ENCODE data around the gene PHF23. TPM values are rescaled to one million over a fixed set of nuclear protein-coding genes. Genes with fewer than 3 reads are reported as not detected.

The PHF23 gene
- total and polyA plus RNA-seq, 9 of the 15 experiments (the other 6 are each of a cell fraction or from before 2014, with no cell fraction given), result 7.4 to 87.5 (median 33.7) TPM

DNA sequence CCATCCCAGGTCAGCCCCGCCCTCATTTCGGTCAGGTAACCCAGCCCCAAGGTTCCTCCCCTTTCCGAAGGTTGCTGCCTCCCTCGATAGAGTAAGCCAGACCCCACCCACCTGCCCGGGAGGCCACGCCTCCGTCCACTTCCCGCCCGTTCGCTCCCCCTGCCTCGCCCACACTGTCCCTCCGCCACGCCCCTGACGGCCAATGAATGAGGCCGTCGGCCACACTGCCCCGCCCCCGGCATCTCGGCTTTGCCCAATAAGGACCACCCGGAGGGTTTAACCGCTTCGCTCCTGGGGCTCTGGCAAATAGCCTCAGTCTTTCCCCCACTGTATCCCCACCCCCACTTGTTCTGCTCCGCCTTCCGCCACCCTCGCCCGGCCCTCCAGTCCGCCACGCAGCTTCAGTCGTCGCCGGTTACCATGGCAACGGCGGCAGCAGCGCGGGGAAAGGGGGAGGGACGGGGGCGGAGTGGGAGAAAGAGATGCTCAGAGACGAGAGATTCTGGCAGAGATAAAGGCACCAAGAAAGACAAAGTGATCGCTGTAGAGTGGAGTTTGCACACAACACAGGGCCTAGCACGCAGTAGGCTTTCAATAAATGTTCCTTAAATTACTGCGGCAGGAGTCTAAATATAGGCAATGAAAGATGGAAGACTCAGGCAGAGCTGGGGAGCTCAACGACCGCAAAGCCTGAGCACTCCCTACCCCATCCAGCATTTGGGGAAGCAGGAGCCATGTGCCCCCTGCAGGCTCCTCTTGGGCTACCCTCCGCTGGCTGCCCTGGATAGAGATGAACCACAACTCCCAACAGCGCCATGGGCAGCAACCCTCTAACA, 24.7 kb downstream of the PHF23 start (continued):
- TF ChIP-seq, protein P1, sequence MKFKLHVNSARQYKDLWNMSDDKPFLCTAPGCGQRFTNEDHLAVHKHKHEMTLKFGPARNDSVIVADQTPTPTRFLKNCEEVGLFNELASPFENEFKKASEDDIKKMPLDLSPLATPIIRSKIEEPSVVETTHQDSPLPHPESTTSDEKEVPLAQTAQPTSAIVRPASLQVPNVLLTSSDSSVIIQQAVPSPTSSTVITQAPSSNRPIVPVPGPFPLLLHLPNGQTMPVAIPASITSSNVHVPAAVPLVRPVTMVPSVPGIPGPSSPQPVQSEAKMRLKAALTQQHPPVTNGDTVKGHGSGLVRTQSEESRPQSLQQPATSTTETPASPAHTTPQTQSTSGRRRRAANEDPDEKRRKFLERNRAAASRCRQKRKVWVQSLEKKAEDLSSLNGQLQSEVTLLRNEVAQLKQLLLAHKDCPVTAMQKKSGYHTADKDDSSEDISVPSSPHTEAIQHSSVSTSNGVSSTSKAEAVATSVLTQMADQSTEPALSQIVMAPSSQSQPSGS (CRISPR knock-in tag; IDR thresholded peaks at IDR 0.05), result no peak
- TF ChIP-seq TEAD4 (IDR thresholded peaks at IDR 0.05; ENCODE audit: low read length) (no peak), TEAD4 (CRISPR knock-in tag; IDR thresholded peaks at IDR 0.05; ENCODE audit: borderline replicate concordance) (no peak), PTBP1 (IDR thresholded peaks at IDR 0.05; ENCODE audit: low read depth, low read length) (no peak), E2F3 (CRISPR knock-in tag; IDR thresholded peaks at IDR 0.05) (peak; percentile 59; the same call in 1 of the 2 replicates)
- TF ChIP-seq, protein P2, sequence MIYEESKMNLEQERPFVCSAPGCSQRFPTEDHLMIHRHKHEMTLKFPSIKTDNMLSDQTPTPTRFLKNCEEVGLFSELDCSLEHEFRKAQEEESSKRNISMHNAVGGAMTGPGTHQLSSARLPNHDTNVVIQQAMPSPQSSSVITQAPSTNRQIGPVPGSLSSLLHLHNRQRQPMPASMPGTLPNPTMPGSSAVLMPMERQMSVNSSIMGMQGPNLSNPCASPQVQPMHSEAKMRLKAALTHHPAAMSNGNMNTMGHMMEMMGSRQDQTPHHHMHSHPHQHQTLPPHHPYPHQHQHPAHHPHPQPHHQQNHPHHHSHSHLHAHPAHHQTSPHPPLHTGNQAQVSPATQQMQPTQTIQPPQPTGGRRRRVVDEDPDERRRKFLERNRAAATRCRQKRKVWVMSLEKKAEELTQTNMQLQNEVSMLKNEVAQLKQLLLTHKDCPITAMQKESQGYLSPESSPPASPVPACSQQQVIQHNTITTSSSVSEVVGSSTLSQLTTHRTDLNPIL (CRISPR knock-in tag; IDR thresholded peaks at IDR 0.05), result no peak
- TF ChIP-seq, protein P3, sequence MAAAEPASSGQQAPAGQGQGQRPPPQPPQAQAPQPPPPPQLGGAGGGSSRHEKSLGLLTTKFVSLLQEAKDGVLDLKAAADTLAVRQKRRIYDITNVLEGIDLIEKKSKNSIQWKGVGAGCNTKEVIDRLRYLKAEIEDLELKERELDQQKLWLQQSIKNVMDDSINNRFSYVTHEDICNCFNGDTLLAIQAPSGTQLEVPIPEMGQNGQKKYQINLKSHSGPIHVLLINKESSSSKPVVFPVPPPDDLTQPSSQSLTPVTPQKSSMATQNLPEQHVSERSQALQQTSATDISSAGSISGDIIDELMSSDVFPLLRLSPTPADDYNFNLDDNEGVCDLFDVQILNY (CRISPR knock-in tag; IDR thresholded peaks at IDR 0.05), result no peak
- TF ChIP-seq, protein P4, sequence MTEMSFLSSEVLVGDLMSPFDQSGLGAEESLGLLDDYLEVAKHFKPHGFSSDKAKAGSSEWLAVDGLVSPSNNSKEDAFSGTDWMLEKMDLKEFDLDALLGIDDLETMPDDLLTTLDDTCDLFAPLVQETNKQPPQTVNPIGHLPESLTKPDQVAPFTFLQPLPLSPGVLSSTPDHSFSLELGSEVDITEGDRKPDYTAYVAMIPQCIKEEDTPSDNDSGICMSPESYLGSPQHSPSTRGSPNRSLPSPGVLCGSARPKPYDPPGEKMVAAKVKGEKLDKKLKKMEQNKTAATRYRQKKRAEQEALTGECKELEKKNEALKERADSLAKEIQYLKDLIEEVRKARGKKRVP (CRISPR knock-in tag; IDR thresholded peaks at IDR 0.05), result no peak
- TF ChIP-seq, protein P5, sequence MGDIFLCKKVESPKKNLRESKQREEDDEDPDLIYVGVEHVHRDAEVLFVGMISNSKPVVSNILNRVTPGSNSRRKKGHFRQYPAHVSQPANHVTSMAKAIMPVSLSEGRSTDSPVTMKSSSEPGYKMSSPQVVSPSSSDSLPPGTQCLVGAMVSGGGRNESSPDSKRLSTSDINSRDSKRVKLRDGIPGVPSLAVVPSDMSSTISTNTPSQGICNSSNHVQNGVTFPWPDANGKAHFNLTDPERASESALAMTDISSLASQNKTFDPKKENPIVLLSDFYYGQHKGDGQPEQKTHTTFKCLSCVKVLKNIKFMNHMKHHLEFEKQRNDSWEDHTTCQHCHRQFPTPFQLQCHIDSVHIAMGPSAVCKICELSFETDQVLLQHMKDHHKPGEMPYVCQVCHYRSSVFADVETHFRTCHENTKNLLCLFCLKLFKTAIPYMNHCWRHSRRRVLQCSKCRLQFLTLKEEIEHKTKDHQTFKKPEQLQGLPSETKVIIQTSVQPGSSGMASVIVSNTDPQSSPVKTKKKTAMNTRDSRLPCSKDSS (IDR thresholded peaks at IDR 0.05; ENCODE audit: low read depth, partially characterized antibody), result no peak
- TF ChIP-seq, protein P6, sequence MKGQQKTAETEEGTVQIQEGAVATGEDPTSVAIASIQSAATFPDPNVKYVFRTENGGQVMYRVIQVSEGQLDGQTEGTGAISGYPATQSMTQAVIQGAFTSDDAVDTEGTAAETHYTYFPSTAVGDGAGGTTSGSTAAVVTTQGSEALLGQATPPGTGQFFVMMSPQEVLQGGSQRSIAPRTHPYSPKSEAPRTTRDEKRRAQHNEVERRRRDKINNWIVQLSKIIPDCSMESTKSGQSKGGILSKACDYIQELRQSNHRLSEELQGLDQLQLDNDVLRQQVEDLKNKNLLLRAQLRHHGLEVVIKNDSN (CRISPR knock-in tag; IDR thresholded peaks at IDR 0.05), result no peak
- TF ChIP-seq, protein P7, sequence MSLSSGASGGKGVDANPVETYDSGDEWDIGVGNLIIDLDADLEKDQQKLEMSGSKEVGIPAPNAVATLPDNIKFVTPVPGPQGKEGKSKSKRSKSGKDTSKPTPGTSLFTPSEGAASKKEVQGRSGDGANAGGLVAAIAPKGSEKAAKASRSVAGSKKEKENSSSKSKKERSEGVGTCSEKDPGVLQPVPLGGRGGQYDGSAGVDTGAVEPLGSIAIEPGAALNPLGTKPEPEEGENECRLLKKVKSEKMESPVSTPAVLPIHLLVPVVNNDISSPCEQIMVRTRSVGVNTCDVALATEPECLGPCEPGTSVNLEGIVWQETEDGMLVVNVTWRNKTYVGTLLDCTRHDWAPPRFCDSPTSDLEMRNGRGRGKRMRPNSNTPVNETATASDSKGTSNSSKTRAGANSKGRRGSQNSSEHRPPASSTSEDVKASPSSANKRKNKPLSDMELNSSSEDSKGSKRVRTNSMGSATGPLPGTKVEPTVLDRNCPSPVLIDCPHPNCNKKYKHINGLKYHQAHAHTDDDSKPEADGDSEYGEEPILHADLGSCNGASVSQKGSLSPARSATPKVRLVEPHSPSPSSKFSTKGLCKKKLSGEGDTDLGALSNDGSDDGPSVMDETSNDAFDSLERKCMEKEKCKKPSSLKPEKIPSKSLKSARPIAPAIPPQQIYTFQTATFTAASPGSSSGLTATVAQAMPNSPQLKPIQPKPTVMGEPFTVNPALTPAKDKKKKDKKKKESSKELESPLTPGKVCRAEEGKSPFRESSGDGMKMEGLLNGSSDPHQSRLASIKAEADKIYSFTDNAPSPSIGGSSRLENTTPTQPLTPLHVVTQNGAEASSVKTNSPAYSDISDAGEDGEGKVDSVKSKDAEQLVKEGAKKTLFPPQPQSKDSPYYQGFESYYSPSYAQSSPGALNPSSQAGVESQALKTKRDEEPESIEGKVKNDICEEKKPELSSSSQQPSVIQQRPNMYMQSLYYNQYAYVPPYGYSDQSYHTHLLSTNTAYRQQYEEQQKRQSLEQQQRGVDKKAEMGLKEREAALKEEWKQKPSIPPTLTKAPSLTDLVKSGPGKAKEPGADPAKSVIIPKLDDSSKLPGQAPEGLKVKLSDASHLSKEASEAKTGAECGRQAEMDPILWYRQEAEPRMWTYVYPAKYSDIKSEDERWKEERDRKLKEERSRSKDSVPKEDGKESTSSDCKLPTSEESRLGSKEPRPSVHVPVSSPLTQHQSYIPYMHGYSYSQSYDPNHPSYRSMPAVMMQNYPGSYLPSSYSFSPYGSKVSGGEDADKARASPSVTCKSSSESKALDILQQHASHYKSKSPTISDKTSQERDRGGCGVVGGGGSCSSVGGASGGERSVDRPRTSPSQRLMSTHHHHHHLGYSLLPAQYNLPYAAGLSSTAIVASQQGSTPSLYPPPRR (CRISPR knock-in tag; IDR thresholded peaks at IDR 0.05; ENCODE audit: borderline replicate concordance), result peak; percentile 30; the same call in 1 of the 2 replicates

Measured in K562 (cell line).